Neural progenitor cell (in vitro differentiated cells): ENCODE measurements around the gene UBB. TPM values are rescaled to one million over a fixed set of nuclear protein-coding genes. Genes with fewer than 3 reads are reported as not detected.

ENCODE experiments used
- DNase-seq: peaks from one replicate; pipeline ENCODE4 v3.0.0-alpha.2; 2016; ENCODE audit warnings: low spot score
- H2AFZ ChIP-seq: fragments of 200-600 bp; sonication (generic); replicated peaks from 2 replicates; pipeline ENCODE4 v1.6.1; 2016; ENCODE audit warnings: antibody characterized with exemption
- H3F3A ChIP-seq: fragments of 200-600 bp; sonication (generic); 2 replicates; pipeline ENCODE4 v1.6.1; 2016; ENCODE audit warnings: antibody characterized with exemption, low read depth
- H3K27ac ChIP-seq: fragments of 200-600 bp; sonication (generic); 2 replicates; pipeline ENCODE4 v1.5.1; 2016; ENCODE audit warnings: mild to moderate bottlenecking
- H3K27me3 ChIP-seq: fragments of 200-600 bp; sonication (generic); 2 replicates; pipeline ENCODE4 v1.6.1; 2016; ENCODE audit warnings: mild to moderate bottlenecking, moderate library complexity
- H3K36me3 ChIP-seq: fragments of 200-600 bp; sonication (generic); 2 replicates; pipeline ENCODE4 v1.5.1; 2016
- H3K4me1 ChIP-seq: fragments of 200-600 bp; sonication (generic); 2 replicates; pipeline ENCODE4 v1.6.1; 2016; ENCODE audit warnings: mixed run types
- H3K4me2 ChIP-seq: fragments of 200-600 bp; sonication (generic); 2 replicates; pipeline ENCODE4 v1.6.1; 2016
- H3K4me3 ChIP-seq: fragments of 200-600 bp; sonication (generic); 2 replicates; pipeline ENCODE4 v1.5.1; 2016
- H3K79me2 ChIP-seq: fragments of 200-600 bp; sonication (generic); 2 replicates; pipeline ENCODE4 v1.6.1; 2016; ENCODE audit warnings: low read depth
- H3K9ac ChIP-seq: fragments of 200-600 bp; sonication (generic); 2 replicates; pipeline ENCODE4 v1.6.1; 2016
- H3K9me3 ChIP-seq: fragments of 200-600 bp; sonication (generic); 2 replicates; pipeline ENCODE4 v1.5.1; 2016; ENCODE audit warnings: low read depth
- H4K20me1 ChIP-seq: fragments of 200-600 bp; sonication (generic); 2 replicates; pipeline ENCODE4 v1.6.1; 2016; ENCODE audit warnings: low read depth
- H3K27ac Mint-ChIP-seq: 3 replicates; pipeline ENCODE4 v1.8.0; 2021; ENCODE audit warnings: mixed read lengths
- H3K27me3 Mint-ChIP-seq: 2 replicates; pipeline ENCODE4 v1.8.0; 2022; ENCODE audit warnings: low read depth, mild to moderate bottlenecking, inconsistent platforms, moderate library complexity, mixed read lengths; ENCODE audit not compliant: insufficient read depth
- H3K36me3 Mint-ChIP-seq: 3 replicates; pipeline ENCODE4 v1.8.0; 2021; ENCODE audit warnings: mixed read lengths
- H3K4me1 Mint-ChIP-seq: 3 replicates; pipeline ENCODE4 v1.8.0; 2021; ENCODE audit warnings: mixed read lengths
- H3K4me3 Mint-ChIP-seq: 3 replicates; pipeline ENCODE4 v1.8.0; 2021; ENCODE audit warnings: mild to moderate bottlenecking, moderate library complexity, mixed read lengths
- H3K9me3 Mint-ChIP-seq: 3 replicates; pipeline ENCODE4 v1.8.0; 2020; ENCODE audit warnings: mixed read lengths
- CTCF ChIP-seq: fragments of 200-600 bp; sonication (generic); IDR thresholded peaks from 2 replicates; pipeline ENCODE4 v1.5.1; 2017; ENCODE audit warnings: antibody characterized with exemption, mild to moderate bottlenecking
- EZH2 ChIP-seq: fragments of 200-600 bp; sonication (generic); IDR thresholded peaks from 2 replicates; pipeline ENCODE4 v1.6.1; 2017; ENCODE audit warnings: antibody characterized with exemption, mild to moderate bottlenecking, moderate library complexity
- EZH2phosphoT487 ChIP-seq: fragments of 200-600 bp; sonication (generic); IDR thresholded peaks from 2 replicates; pipeline ENCODE4 v1.6.1; 2017; ENCODE audit warnings: antibody characterized with exemption
- total RNA-seq: library from RNA; depleted of rRNA; stranded (reverse); fragments of >200 nt; gene quantifications from 2 replicates; pipeline ENCODE4 v1.2.3, GENCODE V29; 2015; ENCODE audit warnings: low replicate concordance

Gene UBB
- total RNA-seq, 1 donor from 2014 or later = 1,249 TPM

DNA sequence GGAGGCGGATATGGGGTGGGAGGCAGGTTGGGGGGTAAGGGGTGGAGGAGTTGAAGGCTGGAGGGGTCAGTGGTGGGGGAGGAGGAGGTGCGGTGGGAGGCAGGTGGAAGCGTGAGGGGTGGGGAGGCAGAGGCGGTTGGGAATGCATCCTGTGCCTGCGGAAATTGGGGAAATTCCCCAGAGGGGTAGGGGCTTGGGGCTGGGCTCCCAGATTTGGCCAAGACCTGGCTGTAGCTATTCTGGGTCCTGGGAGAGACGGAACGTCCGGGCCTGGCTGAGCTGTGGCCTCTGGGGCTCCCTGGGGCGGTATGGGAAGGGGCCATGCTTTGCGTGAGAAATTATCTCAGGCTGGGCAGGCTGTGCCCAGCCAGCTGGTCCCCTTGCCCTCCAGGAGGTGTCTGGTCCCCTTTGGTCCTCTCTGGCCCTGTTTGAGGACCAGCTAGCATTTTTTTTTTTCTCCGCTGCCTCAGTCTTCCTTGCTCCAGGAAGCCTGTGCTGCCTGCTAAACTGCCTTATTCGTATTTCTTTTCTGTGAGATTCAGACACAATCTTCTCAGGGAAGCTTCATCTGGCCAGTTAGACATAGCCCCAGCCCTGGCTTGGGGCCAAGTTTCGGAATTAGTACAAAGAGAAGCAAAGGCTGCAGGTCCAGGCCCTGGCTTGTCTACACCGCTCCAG lies 27.2 kb downstream of the UBB start:
- H4K20me1 ChIP-seq = no peaks in the 10 kb centered on the region
- no peak overlapping the region for H3K9ac ChIP-seq
- no peaks in the 10 kb centered on the region for H3K36me3 ChIP-seq
- Mint-ChIP-seq H3K27ac (peak overlapping the region; percentile 55), H3K27me3 (peaks cover 7% of the 10 kb centered on the region), H3K36me3 (no peaks in the 10 kb centered on the region), H3K4me1 (peaks cover 19% of the 10 kb centered on the region), H3K9me3 (no peaks in the 10 kb centered on the region), H3K4me3 (peak overlapping the region; percentile 60)
- peaks cover 4% of the 10 kb centered on the region for H3K4me1 ChIP-seq
- peak; percentile 58 for DNase-seq
- peaks cover 23% of the 10 kb centered on the region for H3F3A ChIP-seq
- TF ChIP-seq EZH2phosphoT487 (no peak), EZH2 (no peak), CTCF (no peak)
- peak overlapping the region; percentile 28 for H3K4me2 ChIP-seq
- peak overlapping the region; percentile 46 for H3K27ac ChIP-seq
- no peaks in the 10 kb centered on the region for H3K9me3 ChIP-seq
- H3K27me3 ChIP-seq = no peaks in the 10 kb centered on the region
- no peak overlapping the region for H2AFZ ChIP-seq
- no peak overlapping the region for H3K4me3 ChIP-seq
- H3K79me2 ChIP-seq = no peaks in the 10 kb centered on the region

DNA sequence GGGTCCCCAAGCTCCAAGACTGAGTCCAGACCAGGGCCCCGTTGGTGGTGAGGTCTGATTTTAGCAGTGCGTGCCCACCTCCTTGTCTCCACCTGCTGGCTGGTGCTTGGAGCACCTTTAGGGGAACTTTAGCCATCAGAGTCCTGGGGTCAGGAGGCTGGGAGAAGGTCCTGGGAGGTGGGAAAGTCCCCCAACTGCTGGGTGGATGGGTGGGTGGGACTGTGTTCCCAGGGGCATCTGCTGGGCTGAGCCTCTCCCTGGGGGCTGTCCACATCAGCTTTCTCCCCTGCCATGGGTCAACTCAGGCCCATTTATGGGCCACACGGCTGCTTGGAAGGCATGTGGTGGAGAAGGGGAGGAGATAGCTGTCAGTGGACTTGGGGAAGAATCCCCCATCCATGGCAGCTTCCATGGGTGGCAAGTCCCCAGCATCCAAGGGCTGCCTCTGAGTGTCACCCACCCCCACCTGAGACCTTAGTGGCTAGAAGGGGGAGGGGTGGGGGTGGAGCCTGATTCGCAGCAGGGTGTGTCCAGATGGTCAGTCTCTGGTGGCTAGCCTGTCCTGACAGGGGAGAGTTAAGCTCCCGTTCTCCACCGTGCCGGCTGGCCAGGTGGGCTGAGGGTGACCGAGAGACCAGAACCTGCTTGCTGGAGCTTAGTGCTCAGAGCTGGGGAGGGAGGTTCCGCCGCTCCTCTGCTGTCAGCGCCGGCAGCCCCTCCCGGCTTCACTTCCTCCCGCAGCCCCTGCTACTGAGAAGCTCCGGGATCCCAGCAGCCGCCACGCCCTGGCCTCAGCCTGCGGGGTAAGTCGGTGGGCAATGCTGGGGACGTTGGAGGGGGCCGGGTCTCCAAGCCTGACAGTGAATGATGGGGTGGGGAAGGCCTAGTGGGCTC lies 34.4 kb downstream of the UBB start, which contains the start of gene TRPV2:
TRPV2 (plus strand) TSS at position 541 of the 894 bp plus-strand sequence. CDS start 2,098 bp downstream, outside the sequence.
- Mint-ChIP-seq H3K9me3 (no peaks in the 10 kb centered on the region), H3K36me3 (no peaks in the 10 kb centered on the region), H3K4me1 (peaks cover 31% of the 10 kb centered on the region), H3K4me3 (no peak within 1 kb of the TSS), H3K27ac (no peak within 1 kb of the TSS), H3K27me3 (peaks cover 8% of the 10 kb centered on the region)
- H4K20me1 ChIP-seq = no peaks in the 10 kb centered on the region
- peak within 1 kb of the TSS; percentile 55 for H3K4me2 ChIP-seq
- no peaks in the 10 kb centered on the region for H3K9me3 ChIP-seq
- no peak within 1 kb of the TSS for H2AFZ ChIP-seq
- no peaks in the 10 kb centered on the region for H3K27me3 ChIP-seq
- peak; percentile 45 for DNase-seq
- H3K9ac ChIP-seq = no peak within 1 kb of the TSS
- H3K36me3 ChIP-seq = no peaks in the 10 kb centered on the region
- H3F3A ChIP-seq = no peaks in the 10 kb centered on the region
- TF ChIP-seq EZH2phosphoT487 (no peak), EZH2 (no peak), CTCF (peak; percentile 46)
- H3K4me1 ChIP-seq = peaks cover 5% of the 10 kb centered on the region
- H3K27ac ChIP-seq = no peak within 1 kb of the TSS
- H3K79me2 ChIP-seq = no peaks in the 10 kb centered on the region
- H3K4me3 ChIP-seq = no peak within 1 kb of the TSS

DNA sequence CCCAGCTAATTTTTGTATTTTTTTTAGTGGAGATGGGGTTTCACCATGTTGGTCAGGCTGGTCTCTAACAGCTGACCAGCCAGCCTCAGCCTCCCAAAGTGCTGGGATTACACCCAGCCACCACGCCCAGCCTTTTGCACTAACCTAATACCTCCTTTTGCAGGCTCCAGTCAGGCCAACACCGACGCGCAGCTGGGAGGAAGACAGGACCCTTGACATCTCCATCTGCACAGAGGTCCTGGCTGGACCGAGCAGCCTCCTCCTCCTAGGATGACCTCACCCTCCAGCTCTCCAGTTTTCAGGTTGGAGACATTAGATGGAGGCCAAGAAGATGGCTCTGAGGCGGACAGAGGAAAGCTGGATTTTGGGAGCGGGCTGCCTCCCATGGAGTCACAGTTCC lies 36.5 kb downstream of the UBB start:
- H3K9ac ChIP-seq = no peak overlapping the region

More for the DNA sequence above, 36.5 kb downstream of the UBB start:
- Mint-ChIP-seq H3K36me3 (no peaks in the 10 kb centered on the region), H3K27ac (no peak overlapping the region), H3K9me3 (no peaks in the 10 kb centered on the region), H3K4me3 (no peak overlapping the region), H3K4me1 (peaks cover 32% of the 10 kb centered on the region), H3K27me3 (peaks cover 8% of the 10 kb centered on the region)
- Histone ChIP-seq H3K27ac (no peak overlapping the region), H3K4me1 (peaks cover 5% of the 10 kb centered on the region), H4K20me1 (no peaks in the 10 kb centered on the region), H3K36me3 (no peaks in the 10 kb centered on the region), H2AFZ (no peak overlapping the region), H3K79me2 (no peaks in the 10 kb centered on the region), H3F3A (no peaks in the 10 kb centered on the region), H3K4me2 (no peak overlapping the region), H3K9me3 (no peaks in the 10 kb centered on the region), H3K27me3 (no peaks in the 10 kb centered on the region), H3K4me3 (no peak overlapping the region)
- DNase-seq = no peak
- TF ChIP-seq CTCF = no peak
- no peak for TF ChIP-seq EZH2phosphoT487
- no peak for TF ChIP-seq EZH2
